Small intestine (tissue), 7 donors: ENCODE measurements around the gene NREP. TPM values are rescaled to one million over a fixed set of nuclear protein-coding genes. Genes with fewer than 3 reads are reported as not detected.

Source experiments
- DNase-seq, 2 donors: peaks; one replicate each; pipeline versions ENCODE4 v3.0.0 to v3.0.0-alpha.2; 2013
- FAIRE-seq: peaks from 2 replicates; lab custom pipeline; 2012; peaks lifted over from hg19 to GRCh38; lab: Jason Lieb, UNC
- H3K27ac ChIP-seq, 3 donors: one replicate each; pipeline ENCODE4 v1.5.1; 2013; ENCODE audit warnings: low read length in 2 of 3, mild to moderate bottlenecking in 2 of 3, control low read depth in 1 of 3, inconsistent platforms in 1 of 3, low read depth in 1 of 3, moderate library complexity in 1 of 3
- H3K27me3 ChIP-seq, 3 donors: one replicate each; pipeline ENCODE4 v1.6.1; 2013; ENCODE audit warnings: low read length in 3 of 3, inconsistent platforms in 1 of 3; ENCODE audit not compliant: control insufficient read depth in 3 of 3, insufficient read depth in 3 of 3
- H3K36me3 ChIP-seq, 3 donors: one replicate each; pipeline ENCODE4 v1.6.1; 2013; ENCODE audit warnings: low read length in 3 of 3, inconsistent platforms in 1 of 3, low read depth in 1 of 3, mild to moderate bottlenecking in 1 of 3, moderate library complexity in 1 of 3; ENCODE audit not compliant: control insufficient read depth in 3 of 3, insufficient read depth in 2 of 3
- H3K4me1 ChIP-seq, 3 donors: one replicate each; pipeline ENCODE4 v1.6.1; 2013; ENCODE audit warnings: low read length in 2 of 3, inconsistent platforms in 1 of 3, low read depth in 1 of 3, mild to moderate bottlenecking in 1 of 3, moderate library complexity in 1 of 3; ENCODE audit not compliant: control insufficient read depth in 3 of 3, insufficient read depth in 2 of 3
- H3K4me3 ChIP-seq, 3 donors: one replicate each; pipeline ENCODE4 v1.5.1; 2013; ENCODE audit warnings: low read length in 3 of 3, control low read depth in 1 of 3, inconsistent platforms in 1 of 3, low read depth in 1 of 3, mild to moderate bottlenecking in 1 of 3, moderate library complexity in 1 of 3
- H3K9me3 ChIP-seq, 2 donors: one replicate each; pipeline ENCODE4 v1.6.1; 2013; ENCODE audit warnings: low read depth in 1 of 2, low read length in 1 of 2; ENCODE audit not compliant: control insufficient read depth in 2 of 2, insufficient read depth in 1 of 2
- WGBS, 3 donors: extraction: QIAGEN DNeasy Blood & Tissue Kit; methylation state at CpG; one replicate each; pipeline ENCODE4 v1.1.7; 2013; 5-methylcytosine and 5-hydroxymethylcytosine counted together
- polyA plus RNA-seq, 4 donors: library from polyadenylated mRNA; stranded (reverse) in 3 of 4; unstranded in 1 of 4; fragments of 200-250 nt in 3 of 4; fragments of 120-200 nt in 1 of 4; gene quantifications; one replicate each; pipeline versions ENCODE4 v1.2.1 to v1.2.3, GENCODE V29; 2013
- donor health status: healthy with polysubstance abuse.
- donor health status: control.
- donor health status: control.
- donor health status: Bipolar disorder and iron deficiency.
- donor health status: healthy.

The NREP gene
- polyA plus RNA-seq, 4 donors: 1.8 to 107 (median 10.0) TPM

DNA sequence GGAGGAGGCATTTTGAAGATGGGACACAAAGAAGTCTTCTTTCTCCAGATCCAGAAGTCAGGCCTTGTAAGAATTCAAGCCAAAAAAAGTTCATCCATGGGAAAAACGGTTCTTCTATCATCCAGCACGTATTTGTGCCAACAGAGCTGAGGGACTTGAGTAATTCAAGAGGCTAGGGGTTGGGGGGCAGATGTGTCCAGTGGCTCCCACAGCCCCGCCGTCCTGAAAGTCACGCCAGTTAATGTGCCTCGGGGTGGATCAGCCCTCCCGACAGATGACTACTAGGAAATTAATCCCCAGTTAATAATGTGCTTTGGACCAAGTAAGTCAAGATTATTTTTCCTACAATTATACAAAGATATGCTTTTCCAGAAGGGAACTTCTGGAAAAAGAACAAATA lies 23.4 kb downstream of the NREP start:
- 84 to 93% (median 89%) methylated on average over 7 of the region's 7 CpGs for WGBS, 3 donors
- DNase-seq (no peak), FAIRE-seq (no peak)
- Histone ChIP-seq H3K9me3 (no peaks in the 10 kb centered on the region), H3K27me3 (no peaks in the 10 kb centered on the region), H3K36me3 (peaks cover 0 to 14% (median 0%) of the 10 kb centered on the region in 3 donors), H3K4me3 (no peak overlapping the region), H3K27ac (no peak overlapping the region), H3K4me1 (peaks cover 0 to 4% (median 0%) of the 10 kb centered on the region in 3 donors)

DNA sequence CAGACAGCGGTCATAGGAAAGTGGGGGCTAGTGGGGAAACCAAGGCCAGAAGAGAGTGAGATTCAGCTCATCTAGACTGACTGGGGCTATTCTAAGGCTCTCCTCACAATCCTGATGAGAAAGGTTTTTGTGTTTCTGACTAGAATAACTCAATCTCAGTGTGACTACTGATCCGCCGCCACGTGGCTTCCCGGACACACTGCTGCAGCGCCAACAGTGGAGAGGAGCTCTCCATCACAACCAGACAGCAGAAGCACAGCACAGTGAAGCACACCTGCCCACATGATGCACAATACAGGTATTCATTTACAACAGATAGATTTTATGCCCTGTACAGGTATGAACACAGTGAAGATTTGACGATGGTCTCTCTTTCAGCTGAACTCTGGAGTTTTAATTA lies 25.4 kb downstream of the NREP start:
- Histone ChIP-seq H3K4me1 (no peaks in the 10 kb centered on the region), H3K4me3 (no peak overlapping the region), H3K36me3 (peaks cover 0 to 14% (median 0%) of the 10 kb centered on the region in 3 donors), H3K27ac (no peak overlapping the region), H3K27me3 (no peaks in the 10 kb centered on the region), H3K9me3 (no peaks in the 10 kb centered on the region)
- FAIRE-seq: no peak
- WGBS, 3 donors: 88 to 97% (median 96%) methylated on average over 7 of the region's 7 CpGs
- DNase-seq: no peak

DNA sequence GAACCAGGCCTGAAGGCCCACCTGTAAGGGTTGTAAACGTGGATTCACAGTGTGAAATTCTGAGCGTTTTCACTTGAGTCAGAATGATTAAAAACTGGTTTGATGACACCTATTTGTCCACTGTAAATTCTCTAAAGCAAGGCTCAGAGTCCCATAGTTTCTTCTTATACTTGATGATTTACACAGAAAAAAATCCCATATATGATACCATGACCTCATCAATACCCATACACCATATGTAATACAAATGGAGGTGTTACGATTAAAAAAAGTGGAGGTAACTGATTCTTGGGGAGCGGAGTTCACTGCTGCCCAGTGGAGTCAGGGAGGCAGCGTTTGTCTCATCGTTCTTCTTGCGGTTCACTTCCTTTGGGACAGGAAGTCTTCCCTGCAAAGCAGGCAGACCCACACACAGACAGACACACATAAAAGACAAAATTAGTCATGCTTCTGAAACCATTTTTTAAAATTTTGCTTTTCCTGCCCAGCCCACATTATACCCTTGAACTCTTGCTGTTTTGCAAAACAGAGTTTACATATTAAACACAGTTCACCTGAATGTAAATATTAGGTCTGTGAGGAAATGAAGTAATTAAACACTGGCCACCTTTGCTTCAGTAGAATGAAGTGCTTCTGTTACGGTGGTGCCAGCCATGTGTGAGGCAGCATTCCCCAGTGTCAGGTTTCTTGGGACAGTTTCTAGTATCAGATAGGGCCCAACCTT lies 26.2 kb downstream of the NREP start:
- peaks cover 0 to 14% (median 0%) of the 10 kb centered on the region in 3 donors for H3K36me3 ChIP-seq
- FAIRE-seq: no peak
- no peaks in the 10 kb centered on the region for H3K4me1 ChIP-seq
- WGBS, 3 donors: 79 to 93% (median 80%) methylated on average over 8 of the region's 8 CpGs
- no peaks in the 10 kb centered on the region for H3K9me3 ChIP-seq
- no peak for DNase-seq
- no peaks in the 10 kb centered on the region for H3K27me3 ChIP-seq
- H3K4me3 ChIP-seq: no peak overlapping the region
- H3K27ac ChIP-seq: no peak overlapping the region

DNA sequence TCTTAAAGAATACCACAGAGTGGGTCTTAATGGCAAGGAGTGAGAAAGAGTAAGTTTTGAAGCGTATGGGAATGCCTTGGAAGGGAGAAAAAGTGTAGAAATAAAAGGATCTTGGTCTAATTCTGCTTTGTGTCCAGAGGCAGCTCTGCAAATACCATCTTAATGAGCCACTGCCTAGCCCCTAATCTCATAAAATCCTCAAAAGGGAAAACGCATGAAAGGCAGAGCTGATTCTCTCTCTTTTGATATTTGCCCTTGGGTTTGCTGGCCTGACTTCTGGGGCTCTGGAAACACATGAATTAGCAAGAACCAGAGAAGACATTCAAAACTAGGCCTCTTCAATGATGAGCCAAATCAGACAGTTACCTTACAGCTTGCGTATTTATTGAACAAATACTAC lies 28.1 kb downstream of the NREP start:
- H3K4me3 ChIP-seq: no peak overlapping the region
- H3K9me3 ChIP-seq: peaks cover 0 to 3% of the 10 kb centered on the region in 2 donors
- FAIRE-seq: no peak
- H3K4me1 ChIP-seq: no peaks in the 10 kb centered on the region
- no peak overlapping the region for H3K27ac ChIP-seq
- WGBS, 3 donors: 88 to 91% (median 90%) methylated on average over 3 of the region's 3 CpGs
- DNase-seq: no peak
- no peaks in the 10 kb centered on the region for H3K27me3 ChIP-seq
- peaks cover 0 to 12% (median 0%) of the 10 kb centered on the region in 3 donors for H3K36me3 ChIP-seq

DNA sequence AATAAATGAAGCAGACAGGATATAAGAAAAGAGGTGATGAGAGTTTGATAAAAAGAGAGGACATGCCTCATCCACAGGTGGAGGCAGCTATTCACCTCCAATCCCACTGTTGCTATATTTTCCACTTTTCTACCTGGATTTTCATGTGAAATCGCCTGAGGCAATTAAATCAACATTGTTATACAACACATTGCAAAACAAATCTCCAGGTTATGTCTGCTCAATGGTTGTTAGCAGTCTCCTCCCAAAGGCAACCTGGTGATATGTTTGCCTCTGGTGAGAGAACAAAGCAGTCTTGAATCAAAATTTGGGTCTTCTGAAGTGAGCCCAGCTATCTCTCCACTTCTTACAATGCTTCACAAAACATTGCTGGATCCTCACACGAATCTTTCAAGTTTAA lies 30.0 kb downstream of the NREP start:
- no peak for DNase-seq
- 69 to 84% (median 78%) methylated on average over 2 of the region's 2 CpGs for WGBS, 3 donors
- Histone ChIP-seq H3K9me3 (peaks cover 0 to 3% of the 10 kb centered on the region in 2 donors), H3K36me3 (peaks cover 0 to 7% (median 0%) of the 10 kb centered on the region in 3 donors), H3K4me3 (no peak overlapping the region), H3K27me3 (no peaks in the 10 kb centered on the region), H3K27ac (no peak overlapping the region), H3K4me1 (no peaks in the 10 kb centered on the region)
- no peak for FAIRE-seq

DNA sequence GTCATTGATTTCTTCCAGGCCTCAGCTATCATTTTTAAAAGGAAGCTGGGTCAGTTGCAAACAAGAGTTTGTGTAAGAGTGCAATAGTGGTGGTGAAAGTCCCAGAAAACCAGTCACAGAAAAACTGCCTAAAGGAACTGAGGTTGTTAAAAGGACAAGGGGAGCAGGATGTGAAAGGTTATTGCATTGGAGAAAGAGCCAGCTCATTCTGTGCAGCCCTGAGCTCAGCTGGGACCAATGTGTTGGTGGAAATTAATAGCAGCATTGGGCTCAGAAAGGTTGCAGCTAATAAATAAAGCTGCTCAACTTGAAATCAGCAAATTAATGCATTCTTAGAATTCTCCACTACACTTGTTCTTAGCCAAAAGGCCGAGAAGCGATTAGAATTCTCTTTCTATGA lies 34.9 kb downstream of the NREP start:
- no peak for DNase-seq
- no peaks in the 10 kb centered on the region for H3K4me1 ChIP-seq
- FAIRE-seq: no peak

DNA sequence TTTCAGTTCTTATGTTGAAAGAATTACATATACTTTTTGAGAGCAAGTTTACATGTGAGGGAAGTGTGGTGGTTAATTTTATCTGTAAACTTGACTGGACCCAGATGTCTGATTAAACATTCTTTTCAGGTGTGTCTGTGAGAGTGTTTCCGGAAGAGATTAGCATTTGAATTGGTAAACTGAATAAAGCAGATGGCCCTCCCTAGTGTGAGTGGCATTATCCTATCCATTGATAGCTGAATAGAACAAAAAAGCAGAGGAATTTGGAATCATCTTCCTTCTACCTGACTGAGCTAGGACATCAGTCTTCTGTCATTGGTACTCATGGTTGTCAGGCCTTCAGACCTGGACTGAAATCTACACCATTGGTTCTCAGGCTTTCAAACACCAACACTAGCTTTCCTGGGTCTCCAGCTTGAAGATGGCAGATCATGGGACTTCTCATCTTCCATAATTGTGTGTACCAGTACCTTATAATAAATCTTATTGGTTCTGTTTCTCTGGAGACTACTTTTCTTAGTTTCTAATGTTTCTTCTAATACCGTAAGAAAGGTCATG lies 36.6 kb downstream of the NREP start:
- Histone ChIP-seq H3K9me3 (peaks cover 0 to 12% of the 10 kb centered on the region in 2 donors), H3K4me1 (no peaks in the 10 kb centered on the region), H3K36me3 (no peaks in the 10 kb centered on the region), H3K4me3 (no peak overlapping the region), H3K27me3 (no peaks in the 10 kb centered on the region), H3K27ac (no peak overlapping the region)
- WGBS, 3 donors: 80 to 84% (median 83%) methylated on average over 2 of the region's 2 CpGs
- DNase-seq (no peak), FAIRE-seq (no peak)

More for the DNA sequence above, 34.9 kb downstream of the NREP start:
- no peak overlapping the region for H3K4me3 ChIP-seq
- peaks cover 0 to 6% of the 10 kb centered on the region in 2 donors for H3K9me3 ChIP-seq
- H3K36me3 ChIP-seq: no peaks in the 10 kb centered on the region
- WGBS, 3 donors: 57 to 92% (median 67%) methylated on average over 2 of the region's 2 CpGs
- no peak overlapping the region for H3K27ac ChIP-seq
- H3K27me3 ChIP-seq: no peaks in the 10 kb centered on the region

DNA sequence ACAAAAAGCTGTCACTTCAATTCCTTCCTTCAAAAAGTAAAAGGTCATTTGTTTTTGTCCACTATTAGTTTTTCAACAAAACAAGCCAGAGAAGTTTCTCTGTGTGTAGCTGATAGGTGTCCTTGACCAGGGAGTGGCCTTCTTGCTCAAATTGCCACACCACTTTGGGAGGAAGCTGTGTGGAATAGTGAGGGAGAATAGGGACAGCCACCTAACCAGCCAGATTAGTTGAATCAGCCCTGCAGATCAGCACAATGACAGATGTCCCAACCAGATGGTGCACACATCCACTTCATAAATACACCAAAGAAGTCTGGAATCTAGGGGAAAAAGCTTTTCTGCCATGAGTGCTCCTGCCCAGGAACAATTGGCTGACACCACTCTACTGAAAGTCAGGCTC lies 37.2 kb downstream of the NREP start:
- H3K27me3 ChIP-seq: no peaks in the 10 kb centered on the region
- no peaks in the 10 kb centered on the region for H3K36me3 ChIP-seq
- DNase-seq: no peak
- H3K4me3 ChIP-seq: no peak overlapping the region
- no peak overlapping the region for H3K27ac ChIP-seq
- peaks cover 0 to 10% of the 10 kb centered on the region in 2 donors for H3K9me3 ChIP-seq
- H3K4me1 ChIP-seq: no peaks in the 10 kb centered on the region
- FAIRE-seq: no peak
